Retinal pigment epithelial cell (primary cell): ENCODE data around the gene DUSP28.

Experiments used
- DNase-seq: peaks from one replicate; pipeline ENCODE4 v3.0.0-alpha.2; 2010; ENCODE audit warnings: low read depth
- H3K4me3 ChIP-seq: 2 replicates; pipeline ENCODE4 v1.5.1; 2011; ENCODE audit warnings: mild to moderate bottlenecking, low read length, control low read depth, moderate library complexity
- CTCF ChIP-seq: conservative IDR thresholded peaks from 2 replicates; pipeline ENCODE4 v1.5.1; 2011; ENCODE audit warnings: low read depth, low read length, control low read depth, inconsistent platforms

Gene DUSP28

GRCh38 chr2:240596491-240596931 is 36.4 kb downstream of the DUSP28 start:
- no peak for TF ChIP-seq CTCF
- no peak for DNase-seq
- no peak overlapping the region for H3K4me3 ChIP-seq

GRCh38 chr2:240597054-240597418 is 36.9 kb downstream of the DUSP28 start:
- no peak overlapping the region for H3K4me3 ChIP-seq
- no peak for DNase-seq
- TF ChIP-seq CTCF, result no peak

GRCh38 chr2:240597419-240598181 is 37.4 kb downstream of the DUSP28 start:
- H3K4me3 ChIP-seq, result no peak overlapping the region
- TF ChIP-seq CTCF, result no peak
- DNase-seq, result no peak

GRCh38 chr2:240598311-240598911 is 38.3 kb downstream of the DUSP28 start:
- no peak for TF ChIP-seq CTCF
- no peak overlapping the region for H3K4me3 ChIP-seq
- no peak for DNase-seq

GRCh38 chr2:240599141-240599583 is 39.0 kb downstream of the DUSP28 start:
- TF ChIP-seq CTCF, result no peak
- DNase-seq, result no peak
- no peak overlapping the region for H3K4me3 ChIP-seq

- DNase-seq, result no peak
- TF ChIP-seq CTCF, result no peak
- no peak overlapping the region for H3K4me3 ChIP-seq
These were observed 40.3 kb downstream of the DUSP28 start for GRCh38 chr2:240600451-240600961.
